HepG2 (cell line): Measurements from ENCODE around the gene MRM1. TPM values are rescaled to one million over a fixed set of nuclear protein-coding genes. Genes with fewer than 3 reads are reported as not detected.
A peak's percentile ranks its signal among the peaks of the same experiment; 100 is the strongest.

Source experiments
- GFI1 ChIP-seq: sonication (generic); formaldehyde crosslinking; IDR thresholded peaks from 2 replicates; pipeline ENCODE4 v1.5.0; 2020; ENCODE audit warnings: missing genetic modification reagents, mild to moderate bottlenecking, borderline replicate concordance
- HNRNPLL ChIP-seq: fragments of 200-400 bp; formaldehyde crosslinking; IDR thresholded peaks from 2 replicates; pipeline ENCODE4 v1.6.1; 2017; ENCODE audit warnings: mild to moderate bottlenecking, low read depth, low read length; ENCODE audit not compliant: poor library complexity, severe bottlenecking
- KDM5B ChIP-seq: sonication (generic); formaldehyde crosslinking; IDR thresholded peaks from 2 replicates; pipeline ENCODE4 v1.4.0; 2020; ENCODE audit warnings: missing genetic modification reagents, mild to moderate bottlenecking, borderline replicate concordance
- KDM6A ChIP-seq: IDR thresholded peaks from 2 replicates; pipeline ENCODE4 v1.6.1; 2016; ENCODE audit warnings: low read depth
- MATR3 ChIP-seq: sonication (generic); formaldehyde crosslinking; IDR thresholded peaks from 2 replicates; pipeline ENCODE4 v1.4.0; 2020; ENCODE audit warnings: missing genetic modification reagents
- NFE2L2 ChIP-seq: fragments of 150-350 bp; IDR thresholded peaks from 2 replicates; pipeline ENCODE4 v1.6.1; 2014; ENCODE audit warnings: low read length
- NFYB ChIP-seq: sonication (generic); formaldehyde crosslinking; IDR thresholded peaks from 2 replicates; pipeline ENCODE4 v1.4.0; 2020; ENCODE audit warnings: missing genetic modification reagents
- NPAS2 ChIP-seq: sonication (generic); formaldehyde crosslinking; IDR thresholded peaks from 2 replicates; pipeline ENCODE4 v1.8.0; 2022; ENCODE audit warnings: mild to moderate bottlenecking, missing genetic modification reagents, borderline replicate concordance
- SOX13 ChIP-seq, 3 experiments: fragments of 450-650 bp in 1 of 3; sonication (generic) in 1 of 3; formaldehyde crosslinking in 1 of 3; IDR thresholded peaks in 2 of 3; conservative IDR thresholded peaks in 1 of 3; 2 replicates each; pipeline versions ENCODE4 v1.5.0 to v1.6.1; 2016 to 2020; ENCODE audit warnings: antibody characterized with exemption in 1 of 3, mild to moderate bottlenecking in 1 of 3, missing compliant biosample characterization in 1 of 3, missing genetic modification reagents in 1 of 3, moderate library complexity in 1 of 3
- SPEN ChIP-seq: sonication (generic); formaldehyde crosslinking; IDR thresholded peaks from 2 replicates; pipeline ENCODE4 v1.5.1; 2020; ENCODE audit warnings: low read depth, mild to moderate bottlenecking, missing genetic modification reagents
- ZC3H13 ChIP-seq: sonication (generic); formaldehyde crosslinking; IDR thresholded peaks from 2 replicates; pipeline ENCODE4 v1.8.1; 2023; ENCODE audit warnings: mild to moderate bottlenecking, missing genetic modification reagents, moderate library complexity
- ZFP36L1 ChIP-seq: sonication (generic); formaldehyde crosslinking; IDR thresholded peaks from 2 replicates; pipeline ENCODE4 v1.8.0; 2022; ENCODE audit warnings: mild to moderate bottlenecking, missing genetic modification reagents, moderate library complexity
- ZNF644 ChIP-seq: IDR thresholded peaks from 2 replicates; pipeline ENCODE4 v1.6.1; 2016; ENCODE audit warnings: low read depth
- ZNF674 ChIP-seq: sonication (generic); formaldehyde crosslinking; IDR thresholded peaks from 2 replicates; pipeline ENCODE4 v1.5.0; 2020; ENCODE audit warnings: low read depth, mild to moderate bottlenecking, missing genetic modification reagents
- ZNF678 ChIP-seq: sonication (generic); formaldehyde crosslinking; IDR thresholded peaks from 2 replicates; pipeline ENCODE4 v1.4.0; 2020; ENCODE audit warnings: mild to moderate bottlenecking, missing genetic modification reagents
- polyA plus RNA-seq, 8 experiments: library from polyadenylated mRNA; depleted of rRNA in 3 of 8; stranded (reverse) in 7 of 8; unstranded in 1 of 8; fragments of >200 nt; fragmentation: Illumina TruSeq in 4 of 8; extraction: Trizol in 4 of 8; gene quantifications; 2 replicates each; pipeline versions ENCODE4 v1.2.1 to v1.2.3, GENCODE V29; 2011 to 2016; ENCODE audit warnings: low read depth in 4 of 8, missing spikeins in 1 of 8, mixed read lengths in 1 of 8; ENCODE audit not compliant: insufficient read depth in 1 of 8
- total RNA-seq, 5 experiments: library from RNA; depleted of rRNA; stranded (reverse); fragments of >200 nt; fragmentation: Illumina TruSeq; extraction: Trizol; gene quantifications; 2 replicates each; pipeline ENCODE4 v1.2.3, GENCODE V29; 2016; ENCODE audit warnings: low read depth in 1 of 5
- TF ChIP-seq, protein P1 (sequence below): sonication (generic); formaldehyde crosslinking; IDR thresholded peaks from 2 replicates; pipeline ENCODE4 v1.5.0; 2020; ENCODE audit warnings: mild to moderate bottlenecking, missing genetic modification reagents
- TF ChIP-seq, protein P2 (sequence below): sonication (generic); formaldehyde crosslinking; IDR thresholded peaks from 2 replicates; pipeline ENCODE4 v1.5.1; 2020; ENCODE audit warnings: mild to moderate bottlenecking, missing genetic modification reagents, moderate library complexity
- TF ChIP-seq, protein P3 (sequence below): sonication (generic); formaldehyde crosslinking; IDR thresholded peaks from 2 replicates; pipeline ENCODE4 v1.4.0; 2020; ENCODE audit warnings: missing genetic modification reagents
- TF ChIP-seq, protein P4 (sequence below): sonication (generic); formaldehyde crosslinking; IDR thresholded peaks from 2 replicates; pipeline ENCODE4 v1.8.1; 2023; ENCODE audit warnings: mild to moderate bottlenecking, missing genetic modification reagents, borderline replicate concordance

Gene MRM1
- total and polyA plus RNA-seq, 2 of the 13 experiments (the other 11 are each of a cell fraction or from before 2014, with no cell fraction given): 4.1 to 11.3 TPM

DNA sequence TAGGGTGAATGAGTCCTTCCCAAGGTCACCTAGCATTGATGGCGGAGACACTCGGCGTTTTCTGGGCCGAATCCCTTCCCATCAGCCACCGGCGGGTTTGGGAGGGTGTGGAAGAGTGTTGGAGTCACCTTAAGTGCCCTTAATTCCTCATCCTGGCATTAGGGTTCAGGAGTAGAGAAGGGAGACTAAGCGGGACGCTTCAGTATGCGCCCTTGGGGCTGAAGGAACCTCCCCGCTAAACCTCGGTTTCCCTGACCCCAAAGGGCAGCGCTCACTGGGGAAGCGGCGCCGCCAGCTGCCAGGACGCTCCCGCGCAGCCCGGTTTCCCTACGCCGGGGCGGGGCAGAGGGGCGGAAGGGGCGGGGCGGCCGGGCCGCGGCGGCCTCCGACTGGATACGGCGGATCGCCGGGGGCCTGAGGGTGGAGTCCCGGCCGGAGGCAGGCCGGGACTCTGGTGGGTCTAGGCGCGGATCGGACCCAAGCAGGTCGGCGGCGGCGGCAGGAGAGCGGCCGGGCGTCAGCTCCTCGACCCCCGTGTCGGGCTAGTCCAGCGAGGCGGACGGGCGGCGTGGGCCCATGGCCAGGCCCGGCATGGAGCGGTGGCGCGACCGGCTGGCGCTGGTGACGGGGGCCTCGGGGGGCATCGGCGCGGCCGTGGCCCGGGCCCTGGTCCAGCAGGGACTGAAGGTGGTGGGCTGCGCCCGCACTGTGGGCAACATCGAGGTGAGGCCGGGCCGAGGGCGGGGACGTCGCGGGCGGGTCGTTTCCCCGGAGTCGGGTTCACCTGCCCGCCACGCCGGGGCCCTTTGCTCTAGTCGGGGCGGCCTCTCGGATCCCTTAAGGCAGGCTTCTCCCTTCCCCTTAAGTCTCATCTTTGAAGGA is 9.7 kb upstream of the MRM1 start, which contains the start of gene DHRS11 (continued):
- TF ChIP-seq SOX13 (IDR thresholded peaks at IDR 0.05) (no peak), SOX13 (CRISPR knock-in tag; conservative IDR thresholded peaks at IDR 0.05 in 1 of 2, IDR thresholded peaks at IDR 0.05 in 1 of 2) (no peak), MATR3 (CRISPR knock-in tag) (no peak), NFE2L2 (no peak), KDM5B (CRISPR knock-in tag) (0 out of 2 replicates have a peak, but pooled peaks have one; percentile 7), ZNF678 (CRISPR knock-in tag) (no peak), SPEN (CRISPR knock-in tag) (no peak), GFI1 (no peak), KDM6A (CRISPR knock-in tag) (no peak), ZFP36L1 (CRISPR knock-in tag) (no peak), ZNF644 (CRISPR knock-in tag) (no peak), ZC3H13 (CRISPR knock-in tag) (no peak), HNRNPLL (peak; percentile 44), ZNF674 (no peak), NFYB (CRISPR knock-in tag) (peak; percentile 53; the same call in 1 of the 2 replicates), NPAS2 (CRISPR knock-in tag) (no peak)
- TF ChIP-seq, protein P1, sequence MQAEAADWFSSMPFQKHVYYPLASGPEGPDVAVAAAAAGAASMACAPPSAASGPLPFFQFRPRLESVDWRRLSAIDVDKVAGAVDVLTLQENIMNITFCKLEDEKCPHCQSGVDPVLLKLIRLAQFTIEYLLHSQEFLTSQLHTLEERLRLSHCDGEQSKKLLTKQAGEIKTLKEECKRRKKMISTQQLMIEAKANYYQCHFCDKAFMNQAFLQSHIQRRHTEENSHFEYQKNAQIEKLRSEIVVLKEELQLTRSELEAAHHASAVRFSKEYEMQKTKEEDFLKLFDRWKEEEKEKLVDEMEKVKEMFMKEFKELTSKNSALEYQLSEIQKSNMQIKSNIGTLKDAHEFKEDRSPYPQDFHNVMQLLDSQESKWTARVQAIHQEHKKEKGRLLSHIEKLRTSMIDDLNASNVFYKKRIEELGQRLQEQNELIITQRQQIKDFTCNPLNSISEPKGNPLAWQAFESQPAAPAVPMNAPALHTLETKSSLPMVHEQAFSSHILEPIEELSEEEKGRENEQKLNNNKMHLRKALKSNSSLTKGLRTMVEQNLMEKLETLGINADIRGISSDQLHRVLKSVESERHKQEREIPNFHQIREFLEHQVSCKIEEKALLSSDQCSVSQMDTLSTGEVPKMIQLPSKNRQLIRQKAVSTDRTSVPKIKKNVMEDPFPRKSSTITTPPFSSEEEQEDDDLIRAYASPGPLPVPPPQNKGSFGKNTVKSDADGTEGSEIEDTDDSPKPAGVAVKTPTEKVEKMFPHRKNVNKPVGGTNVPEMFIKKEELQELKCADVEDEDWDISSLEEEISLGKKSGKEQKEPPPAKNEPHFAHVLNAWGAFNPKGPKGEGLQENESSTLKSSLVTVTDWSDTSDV (CRISPR knock-in tag): no peak
- TF ChIP-seq, protein P2, sequence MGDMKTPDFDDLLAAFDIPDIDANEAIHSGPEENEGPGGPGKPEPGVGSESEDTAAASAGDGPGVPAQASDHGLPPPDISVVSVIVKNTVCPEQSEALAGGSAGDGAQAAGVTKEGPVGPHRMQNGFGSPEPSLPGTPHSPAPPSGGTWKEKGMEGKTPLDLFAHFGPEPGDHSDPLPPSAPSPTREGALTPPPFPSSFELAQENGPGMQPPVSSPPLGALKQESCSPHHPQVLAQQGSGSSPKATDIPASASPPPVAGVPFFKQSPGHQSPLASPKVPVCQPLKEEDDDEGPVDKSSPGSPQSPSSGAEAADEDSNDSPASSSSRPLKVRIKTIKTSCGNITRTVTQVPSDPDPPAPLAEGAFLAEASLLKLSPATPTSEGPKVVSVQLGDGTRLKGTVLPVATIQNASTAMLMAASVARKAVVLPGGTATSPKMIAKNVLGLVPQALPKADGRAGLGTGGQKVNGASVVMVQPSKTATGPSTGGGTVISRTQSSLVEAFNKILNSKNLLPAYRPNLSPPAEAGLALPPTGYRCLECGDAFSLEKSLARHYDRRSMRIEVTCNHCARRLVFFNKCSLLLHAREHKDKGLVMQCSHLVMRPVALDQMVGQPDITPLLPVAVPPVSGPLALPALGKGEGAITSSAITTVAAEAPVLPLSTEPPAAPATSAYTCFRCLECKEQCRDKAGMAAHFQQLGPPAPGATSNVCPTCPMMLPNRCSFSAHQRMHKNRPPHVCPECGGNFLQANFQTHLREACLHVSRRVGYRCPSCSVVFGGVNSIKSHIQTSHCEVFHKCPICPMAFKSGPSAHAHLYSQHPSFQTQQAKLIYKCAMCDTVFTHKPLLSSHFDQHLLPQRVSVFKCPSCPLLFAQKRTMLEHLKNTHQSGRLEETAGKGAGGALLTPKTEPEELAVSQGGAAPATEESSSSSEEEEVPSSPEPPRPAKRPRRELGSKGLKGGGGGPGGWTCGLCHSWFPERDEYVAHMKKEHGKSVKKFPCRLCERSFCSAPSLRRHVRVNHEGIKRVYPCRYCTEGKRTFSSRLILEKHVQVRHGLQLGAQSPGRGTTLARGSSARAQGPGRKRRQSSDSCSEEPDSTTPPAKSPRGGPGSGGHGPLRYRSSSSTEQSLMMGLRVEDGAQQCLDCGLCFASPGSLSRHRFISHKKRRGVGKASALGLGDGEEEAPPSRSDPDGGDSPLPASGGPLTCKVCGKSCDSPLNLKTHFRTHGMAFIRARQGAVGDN (CRISPR knock-in tag): peak; percentile 61
- TF ChIP-seq, protein P3, sequence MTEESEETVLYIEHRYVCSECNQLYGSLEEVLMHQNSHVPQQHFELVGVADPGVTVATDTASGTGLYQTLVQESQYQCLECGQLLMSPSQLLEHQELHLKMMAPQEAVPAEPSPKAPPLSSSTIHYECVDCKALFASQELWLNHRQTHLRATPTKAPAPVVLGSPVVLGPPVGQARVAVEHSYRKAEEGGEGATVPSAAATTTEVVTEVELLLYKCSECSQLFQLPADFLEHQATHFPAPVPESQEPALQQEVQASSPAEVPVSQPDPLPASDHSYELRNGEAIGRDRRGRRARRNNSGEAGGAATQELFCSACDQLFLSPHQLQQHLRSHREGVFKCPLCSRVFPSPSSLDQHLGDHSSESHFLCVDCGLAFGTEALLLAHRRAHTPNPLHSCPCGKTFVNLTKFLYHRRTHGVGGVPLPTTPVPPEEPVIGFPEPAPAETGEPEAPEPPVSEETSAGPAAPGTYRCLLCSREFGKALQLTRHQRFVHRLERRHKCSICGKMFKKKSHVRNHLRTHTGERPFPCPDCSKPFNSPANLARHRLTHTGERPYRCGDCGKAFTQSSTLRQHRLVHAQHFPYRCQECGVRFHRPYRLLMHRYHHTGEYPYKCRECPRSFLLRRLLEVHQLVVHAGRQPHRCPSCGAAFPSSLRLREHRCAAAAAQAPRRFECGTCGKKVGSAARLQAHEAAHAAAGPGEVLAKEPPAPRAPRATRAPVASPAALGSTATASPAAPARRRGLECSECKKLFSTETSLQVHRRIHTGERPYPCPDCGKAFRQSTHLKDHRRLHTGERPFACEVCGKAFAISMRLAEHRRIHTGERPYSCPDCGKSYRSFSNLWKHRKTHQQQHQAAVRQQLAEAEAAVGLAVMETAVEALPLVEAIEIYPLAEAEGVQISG: peak; percentile 56
- TF ChIP-seq, protein P4, sequence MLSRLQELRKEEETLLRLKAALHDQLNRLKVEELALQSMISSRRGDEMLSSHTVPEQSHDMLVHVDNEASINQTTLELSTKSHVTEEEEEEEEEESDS (CRISPR knock-in tag): no peak
